Measurements from ENCODE around the gene SLTM. TPM values are rescaled to one million over a fixed set of nuclear protein-coding genes. Genes with fewer than 3 reads are reported as not detected.

Gene SLTM
- polyA plus RNA-seq, 1 donor (not counting 4 experiments of a cell fraction or from before 2014, with no cell fraction given) = 58.9 TPM

DNA sequence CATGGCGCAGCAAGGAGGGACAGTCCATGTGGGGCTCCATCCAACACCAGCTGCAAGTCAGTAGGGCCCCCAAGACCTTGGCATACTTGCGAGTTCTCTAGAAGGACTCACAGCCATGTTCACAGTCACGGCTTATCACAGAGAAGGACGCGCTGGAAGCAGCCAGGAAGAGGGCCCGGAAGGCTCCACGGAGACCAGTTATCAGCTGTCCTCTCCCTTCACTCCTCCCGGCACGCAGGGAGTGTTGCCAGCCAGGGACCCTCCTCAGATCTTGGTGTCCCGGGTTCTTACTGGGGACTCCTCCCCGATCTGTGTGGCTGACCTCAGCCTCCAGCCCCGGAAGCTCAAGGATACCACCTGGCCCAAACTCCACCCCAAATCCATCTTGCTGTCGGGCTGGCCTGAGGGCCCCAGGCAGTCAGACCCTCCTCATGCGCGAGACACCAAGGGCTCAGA, 68.0 kb downstream of the SLTM start:
- no peaks in the 10 kb centered on the region for H3K36me3 ChIP-seq (ENCODE audit: control insufficient read depth in 2 of 2, extremely low read depth in 1 of 2, insufficient read depth in 2 of 2, low read length in 2 of 2)
- no peaks in the 10 kb centered on the region for H3K9me3 ChIP-seq (ENCODE audit: control insufficient read depth, low read depth, low read length)
- peak overlapping the region; percentile 20 for H3K27ac ChIP-seq (ENCODE audit: control insufficient read depth, insufficient read depth, low read length)
- no peaks in the 10 kb centered on the region for H3K27me3 ChIP-seq (ENCODE audit: control insufficient read depth, extremely low read depth, insufficient read depth, low read length)
- no peaks in the 10 kb centered on the region for H4K20me1 ChIP-seq (ENCODE audit: control insufficient read depth, extremely low read depth, insufficient read depth, low read length)
- DNase-seq (ENCODE audit: low read depth, low spot score) (no peak), FAIRE-seq (no peak)
- dilution Hi-C loops (cut with MboI; ENCODE audit: extremely low pct_ligation_motif_present, low sequenced_read_pairs) = no loop called here
- peak overlapping the region; percentile 37 for H3K4me2 ChIP-seq (ENCODE audit: control insufficient read depth, extremely low read depth, insufficient read depth, low read depth, low read length)
- H3K9me1 ChIP-seq (ENCODE audit: control insufficient read depth, extremely low read depth, insufficient read depth, low read length) = no peaks in the 10 kb centered on the region
- no peaks in the 10 kb centered on the region for H3K79me2 ChIP-seq (ENCODE audit: control insufficient read depth, insufficient read depth, low read length)
- H3K4me3 ChIP-seq (ENCODE audit: control insufficient read depth in 2 of 3, extremely low read depth in 1 of 3, insufficient read depth in 2 of 3, low read depth in 1 of 3, low read length in 3 of 3) = no peak overlapping the region
- H3K9ac ChIP-seq (ENCODE audit: control insufficient read depth, extremely low read depth, insufficient read depth, low read length) = no peak overlapping the region
- peak overlapping the region; percentile 62 for H2AFZ ChIP-seq (ENCODE audit: control insufficient read depth, low read length)
- TF ChIP-seq, protein P1, sequence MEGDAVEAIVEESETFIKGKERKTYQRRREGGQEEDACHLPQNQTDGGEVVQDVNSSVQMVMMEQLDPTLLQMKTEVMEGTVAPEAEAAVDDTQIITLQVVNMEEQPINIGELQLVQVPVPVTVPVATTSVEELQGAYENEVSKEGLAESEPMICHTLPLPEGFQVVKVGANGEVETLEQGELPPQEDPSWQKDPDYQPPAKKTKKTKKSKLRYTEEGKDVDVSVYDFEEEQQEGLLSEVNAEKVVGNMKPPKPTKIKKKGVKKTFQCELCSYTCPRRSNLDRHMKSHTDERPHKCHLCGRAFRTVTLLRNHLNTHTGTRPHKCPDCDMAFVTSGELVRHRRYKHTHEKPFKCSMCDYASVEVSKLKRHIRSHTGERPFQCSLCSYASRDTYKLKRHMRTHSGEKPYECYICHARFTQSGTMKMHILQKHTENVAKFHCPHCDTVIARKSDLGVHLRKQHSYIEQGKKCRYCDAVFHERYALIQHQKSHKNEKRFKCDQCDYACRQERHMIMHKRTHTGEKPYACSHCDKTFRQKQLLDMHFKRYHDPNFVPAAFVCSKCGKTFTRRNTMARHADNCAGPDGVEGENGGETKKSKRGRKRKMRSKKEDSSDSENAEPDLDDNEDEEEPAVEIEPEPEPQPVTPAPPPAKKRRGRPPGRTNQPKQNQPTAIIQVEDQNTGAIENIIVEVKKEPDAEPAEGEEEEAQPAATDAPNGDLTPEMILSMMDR (optimal IDR thresholded peaks at IDR 0.05 in 1 of 3, IDR thresholded peaks at IDR 0.05 in 1 of 3, conservative IDR thresholded peaks at IDR 0.05 in 1 of 3; ENCODE audit: extremely low read depth in 1 of 3, insufficient read depth in 2 of 3, low read length in 3 of 3) = no peak
- no peak for TF ChIP-seq EZH2 (IDR thresholded peaks at IDR 0.05; ENCODE audit: low read length)
- peaks cover 5% of the 10 kb centered on the region for H3K4me1 ChIP-seq (ENCODE audit: control insufficient read depth, extremely low read depth, insufficient read depth, low read length)

DNA sequence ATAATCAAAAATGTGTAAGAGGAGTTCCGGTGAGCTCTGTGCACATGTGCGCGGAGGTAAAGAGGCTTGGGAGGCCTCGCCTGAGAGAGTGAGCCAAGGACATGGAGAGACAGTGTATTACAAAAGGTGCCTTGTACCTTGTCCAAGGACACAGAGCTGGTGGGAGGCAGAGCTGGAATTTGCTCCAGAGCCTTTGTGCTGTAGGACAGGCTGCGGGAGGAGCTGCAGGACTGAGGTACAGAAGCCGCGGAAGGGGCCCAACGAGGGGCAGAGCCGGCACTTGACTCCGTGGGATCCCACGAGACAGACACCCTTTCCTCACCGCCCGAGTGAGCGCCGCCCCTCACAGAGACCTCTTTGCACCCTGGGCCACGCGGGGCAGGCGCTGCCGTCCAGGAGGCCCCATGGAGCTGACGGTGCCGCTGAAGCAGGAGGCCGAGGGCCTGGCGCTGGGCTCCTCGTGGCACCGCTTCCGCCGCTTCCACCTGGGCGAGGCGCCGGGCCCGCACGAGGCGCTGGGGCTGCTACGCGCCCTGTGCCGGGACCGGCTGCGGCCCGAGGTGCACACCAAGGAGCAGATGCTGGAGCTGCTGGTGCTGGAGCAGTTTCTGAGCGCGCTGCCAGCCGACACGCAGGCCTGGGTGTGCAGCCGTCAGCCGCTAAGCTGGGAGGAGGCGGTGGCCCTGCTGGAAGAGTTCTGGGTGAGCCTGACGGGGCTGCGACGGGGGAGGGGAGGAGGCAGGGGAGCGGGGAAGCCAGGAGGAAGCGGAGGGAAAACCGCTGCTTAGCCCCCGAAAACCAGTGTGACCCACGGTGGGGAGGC, 68.7 kb downstream of the SLTM start:
- peak overlapping the region; percentile 62 for H2AFZ ChIP-seq (ENCODE audit: control insufficient read depth, low read length)
- no peaks in the 10 kb centered on the region for H3K9me3 ChIP-seq (ENCODE audit: control insufficient read depth, low read depth, low read length)
- H3K9ac ChIP-seq (ENCODE audit: control insufficient read depth, extremely low read depth, insufficient read depth, low read length) = no peak overlapping the region
- peaks cover 5% of the 10 kb centered on the region for H3K4me1 ChIP-seq (ENCODE audit: control insufficient read depth, extremely low read depth, insufficient read depth, low read length)
- H3K27me3 ChIP-seq (ENCODE audit: control insufficient read depth, extremely low read depth, insufficient read depth, low read length) = no peaks in the 10 kb centered on the region
- no peaks in the 10 kb centered on the region for H3K79me2 ChIP-seq (ENCODE audit: control insufficient read depth, insufficient read depth, low read length)
- no peak overlapping the region for H3K4me3 ChIP-seq (ENCODE audit: control insufficient read depth in 2 of 3, extremely low read depth in 1 of 3, insufficient read depth in 2 of 3, low read depth in 1 of 3, low read length in 3 of 3)
- DNase-seq (ENCODE audit: low read depth, low spot score) (no peak), FAIRE-seq (no peak)
- TF ChIP-seq, protein P1 (optimal IDR thresholded peaks at IDR 0.05 in 1 of 3, IDR thresholded peaks at IDR 0.05 in 1 of 3, conservative IDR thresholded peaks at IDR 0.05 in 1 of 3; ENCODE audit: extremely low read depth in 1 of 3, insufficient read depth in 2 of 3, low read length in 3 of 3) = no peak
- no peaks in the 10 kb centered on the region for H3K9me1 ChIP-seq (ENCODE audit: control insufficient read depth, extremely low read depth, insufficient read depth, low read length)
- H3K36me3 ChIP-seq (ENCODE audit: control insufficient read depth in 2 of 2, extremely low read depth in 1 of 2, insufficient read depth in 2 of 2, low read length in 2 of 2) = no peaks in the 10 kb centered on the region
- dilution Hi-C loops (cut with MboI; ENCODE audit: extremely low pct_ligation_motif_present, low sequenced_read_pairs) = no loop called here
- peak overlapping the region; percentile 20 for H3K27ac ChIP-seq (ENCODE audit: control insufficient read depth, insufficient read depth, low read length)
- peak overlapping the region; percentile 37 for H3K4me2 ChIP-seq (ENCODE audit: control insufficient read depth, extremely low read depth, insufficient read depth, low read depth, low read length)
- H4K20me1 ChIP-seq (ENCODE audit: control insufficient read depth, extremely low read depth, insufficient read depth, low read length) = no peaks in the 10 kb centered on the region

All from keratinocyte (primary cell).